GM12801 (cell line): ENCODE measurements around the gene TRABD2A.

Experiments
- TF ChIP-seq, protein P1 (sequence below): IDR thresholded peaks from one replicate; pipeline ENCODE4 v1.5.1; 2011; ENCODE audit warnings: control low read depth; ENCODE audit not compliant: insufficient read length; ENCODE audit errors: extremely low read depth

TRABD2A gene

DNA sequence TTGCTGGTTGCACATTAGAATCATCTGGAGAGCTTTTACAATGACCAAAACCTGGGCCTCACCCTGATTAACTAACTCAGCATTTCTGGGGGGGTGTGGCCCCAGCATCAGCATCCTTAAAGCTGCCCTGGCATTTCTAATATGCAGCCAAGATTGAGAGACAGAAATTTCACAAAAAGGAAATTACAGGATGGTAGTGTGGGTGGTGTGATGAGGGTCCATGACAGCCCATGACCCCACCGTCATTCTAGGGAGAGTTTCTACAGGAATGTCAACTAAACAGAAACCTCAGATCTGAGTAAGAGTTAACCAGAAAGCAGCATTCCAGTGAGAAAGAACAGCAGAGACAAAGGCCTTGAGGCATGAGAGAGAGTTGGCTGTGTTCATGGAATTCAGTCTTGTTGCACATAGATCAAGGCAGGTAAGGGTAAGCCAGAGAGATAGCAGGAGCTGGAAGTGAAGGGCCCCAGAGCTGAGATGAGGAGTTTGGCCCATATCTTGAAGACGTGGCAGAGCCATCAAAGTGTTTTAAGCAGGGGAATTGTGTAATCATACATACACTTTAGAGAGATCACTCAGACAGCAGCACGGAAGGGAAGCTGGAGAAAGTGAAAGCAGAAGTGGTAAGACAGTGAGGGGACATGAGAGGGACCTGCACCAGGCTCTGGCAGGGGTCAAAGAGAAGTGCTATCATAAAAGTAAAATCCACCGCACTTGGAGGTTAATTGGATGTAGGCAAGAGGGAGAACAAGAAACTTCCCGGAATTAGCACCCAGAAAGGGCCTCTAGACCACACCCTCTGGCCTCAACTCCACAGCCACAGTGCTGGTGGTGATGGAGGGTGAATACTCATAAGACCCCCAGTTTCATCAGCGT lies 7.8 kb upstream of the TRABD2A start:
- TF ChIP-seq, protein P1, sequence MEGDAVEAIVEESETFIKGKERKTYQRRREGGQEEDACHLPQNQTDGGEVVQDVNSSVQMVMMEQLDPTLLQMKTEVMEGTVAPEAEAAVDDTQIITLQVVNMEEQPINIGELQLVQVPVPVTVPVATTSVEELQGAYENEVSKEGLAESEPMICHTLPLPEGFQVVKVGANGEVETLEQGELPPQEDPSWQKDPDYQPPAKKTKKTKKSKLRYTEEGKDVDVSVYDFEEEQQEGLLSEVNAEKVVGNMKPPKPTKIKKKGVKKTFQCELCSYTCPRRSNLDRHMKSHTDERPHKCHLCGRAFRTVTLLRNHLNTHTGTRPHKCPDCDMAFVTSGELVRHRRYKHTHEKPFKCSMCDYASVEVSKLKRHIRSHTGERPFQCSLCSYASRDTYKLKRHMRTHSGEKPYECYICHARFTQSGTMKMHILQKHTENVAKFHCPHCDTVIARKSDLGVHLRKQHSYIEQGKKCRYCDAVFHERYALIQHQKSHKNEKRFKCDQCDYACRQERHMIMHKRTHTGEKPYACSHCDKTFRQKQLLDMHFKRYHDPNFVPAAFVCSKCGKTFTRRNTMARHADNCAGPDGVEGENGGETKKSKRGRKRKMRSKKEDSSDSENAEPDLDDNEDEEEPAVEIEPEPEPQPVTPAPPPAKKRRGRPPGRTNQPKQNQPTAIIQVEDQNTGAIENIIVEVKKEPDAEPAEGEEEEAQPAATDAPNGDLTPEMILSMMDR, result no peak

DNA sequence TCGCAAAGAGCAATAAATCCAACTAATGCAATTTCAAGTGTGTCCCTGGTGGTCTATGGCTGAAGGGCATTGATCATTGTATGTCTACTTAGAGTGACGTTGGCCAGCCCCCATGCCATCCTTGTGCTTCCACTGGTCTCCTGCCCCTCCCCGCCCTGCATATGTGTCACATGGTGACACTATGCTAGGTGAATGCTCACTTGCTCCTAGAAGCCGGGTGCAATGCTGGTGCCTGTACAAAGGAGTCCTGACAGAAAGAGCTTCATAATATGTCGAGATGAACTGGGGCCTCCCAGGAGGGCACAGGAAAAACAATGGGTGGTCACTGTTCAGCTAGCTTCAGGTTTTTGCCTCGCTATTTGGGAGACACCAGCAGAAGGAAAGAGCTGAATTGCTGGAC lies 5.9 kb upstream of the TRABD2A start:
- TF ChIP-seq, protein P1, result no peak

DNA sequence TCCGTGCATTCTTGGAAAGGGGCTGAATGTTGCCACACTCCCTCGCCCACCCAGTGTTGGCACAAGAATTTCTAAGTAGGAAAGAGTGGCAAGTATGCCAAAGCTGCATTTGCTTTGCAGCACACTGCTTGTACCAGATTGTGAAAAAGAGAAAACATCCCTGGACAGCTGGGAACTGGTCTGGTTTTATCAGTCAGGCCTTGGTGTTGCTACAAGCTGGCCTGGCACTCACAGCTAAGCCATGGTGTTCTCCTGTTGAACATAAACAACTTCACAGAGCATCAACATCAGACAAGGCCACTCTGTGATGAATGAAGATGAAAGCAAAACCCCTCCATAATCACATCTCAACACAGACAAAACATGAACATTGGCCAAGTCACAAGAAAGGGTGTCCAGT lies 4.2 kb upstream of the TRABD2A start:
- TF ChIP-seq, protein P1, result no peak

DNA sequence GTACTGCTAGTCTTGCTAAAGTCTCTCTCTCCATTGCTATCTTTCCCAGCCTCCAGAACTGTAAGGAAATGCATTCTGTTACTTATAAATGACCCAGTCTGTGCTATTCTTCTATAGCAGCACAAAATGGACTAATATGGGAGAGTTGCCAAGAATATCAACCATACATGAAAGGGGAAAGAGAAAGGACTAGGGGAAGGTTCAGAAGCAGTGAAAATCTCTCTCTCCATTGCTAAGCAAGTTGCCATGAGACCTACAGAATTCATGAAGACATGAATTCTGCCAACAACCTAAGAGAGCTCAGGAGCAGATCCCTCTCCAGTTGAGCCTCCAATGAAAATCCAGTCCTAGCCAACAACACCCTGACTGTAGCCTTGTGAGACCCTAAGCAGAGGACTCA lies 3.6 kb upstream of the TRABD2A start:
- TF ChIP-seq, protein P1, result no peak

GRCh38 chr2:84882775-84883550 lies 2.1 kb upstream of the TRABD2A start:
- TF ChIP-seq, protein P1, result no peak

DNA sequence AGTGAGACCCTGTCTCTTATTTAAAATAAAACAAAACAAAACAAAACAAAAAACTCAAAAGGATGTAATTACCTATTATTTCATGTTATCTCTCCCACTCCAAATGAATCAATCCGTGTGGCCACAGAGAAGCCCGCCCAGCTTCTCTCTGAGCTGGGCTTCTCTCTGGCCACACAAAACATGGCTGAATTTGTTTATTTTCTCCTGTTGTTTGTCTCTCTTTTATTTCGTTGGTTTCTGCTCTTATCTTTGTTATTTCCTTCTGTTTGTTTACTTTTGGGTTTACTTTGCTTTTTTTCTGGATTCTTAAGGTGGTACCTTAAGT lies 1.5 kb upstream of the TRABD2A start:
- TF ChIP-seq, protein P1, result no peak

DNA sequence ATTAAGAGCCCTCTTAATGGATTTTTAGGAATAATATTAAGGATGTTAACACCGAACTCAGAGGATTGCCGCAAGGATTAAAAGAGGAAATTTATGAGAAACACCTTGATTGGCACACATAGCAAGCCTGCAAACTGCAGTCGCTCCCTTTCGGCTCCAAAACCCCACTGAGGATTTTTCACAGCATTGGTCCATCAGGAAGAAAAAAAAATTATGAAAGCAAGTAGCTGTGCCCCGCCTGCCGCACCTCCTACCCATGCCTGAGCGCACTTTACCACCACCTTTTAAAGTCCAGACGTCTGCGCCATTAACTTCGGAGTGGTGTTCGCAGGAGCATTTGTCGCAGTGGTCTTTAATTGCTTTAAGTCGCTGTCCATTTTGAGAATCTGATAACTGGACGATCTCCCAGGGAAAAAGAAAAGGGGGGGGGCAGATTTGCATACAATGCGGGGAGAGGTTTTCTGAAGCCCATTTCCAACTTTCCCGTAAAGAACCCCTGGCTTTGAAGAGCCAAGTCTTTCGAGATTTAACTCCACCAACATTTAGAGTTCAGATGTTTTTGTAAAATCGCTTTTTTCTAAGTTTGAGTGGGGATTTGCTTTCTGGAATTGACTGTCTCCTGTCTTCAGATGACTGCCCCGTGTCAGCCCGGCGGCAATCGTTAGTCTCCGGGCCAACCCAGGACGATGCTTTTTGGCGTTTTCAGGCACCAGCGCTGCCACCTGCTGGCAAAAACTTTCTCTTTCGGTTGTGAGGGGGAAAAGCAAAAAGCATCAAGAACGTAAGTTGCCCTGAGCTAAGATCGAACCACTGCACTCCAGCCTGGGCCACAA lies 913 bp upstream of the TRABD2A start:
- TF ChIP-seq, protein P1, result no peak
